Stomach smooth muscle (tissue), 2 donors: ENCODE results near the gene PNPO.

Source experiments
- H3K27ac ChIP-seq: one replicate; pipeline ENCODE4 v1.7.0; 2013; ENCODE audit warnings: mild to moderate bottlenecking, low read length, inconsistent platforms
- H3K27me3 ChIP-seq, 2 donors: one replicate each; pipeline ENCODE4 v1.7.0; 2013; ENCODE audit warnings: low read length in 2 of 2; ENCODE audit not compliant: insufficient read depth in 2 of 2, control insufficient read depth in 1 of 2
- H3K36me3 ChIP-seq, 2 donors: one replicate each; pipeline ENCODE4 v1.7.0; 2013; ENCODE audit warnings: low read length in 2 of 2; ENCODE audit not compliant: control insufficient read depth in 2 of 2, insufficient read depth in 2 of 2
- H3K4me1 ChIP-seq: one replicate; pipeline ENCODE4 v1.7.0; 2013; ENCODE audit warnings: low read length; ENCODE audit not compliant: control insufficient read depth, insufficient read depth
- H3K4me3 ChIP-seq, 2 donors: one replicate each; pipeline ENCODE4 v1.7.0; 2013; ENCODE audit warnings: low read length in 2 of 2
- H3K9ac ChIP-seq, 2 donors: one replicate each; pipeline ENCODE4 v1.7.0; 2013; ENCODE audit warnings: low read length in 2 of 2, mild to moderate bottlenecking in 1 of 2
- H3K9me3 ChIP-seq, 2 donors: one replicate each; pipeline ENCODE4 v1.7.0; 2013; ENCODE audit warnings: low read length in 2 of 2; ENCODE audit not compliant: control insufficient read depth in 2 of 2
- donor health status: healthy.
- donor health status: Pancreatic carcinoma.

PNPO gene

DNA sequence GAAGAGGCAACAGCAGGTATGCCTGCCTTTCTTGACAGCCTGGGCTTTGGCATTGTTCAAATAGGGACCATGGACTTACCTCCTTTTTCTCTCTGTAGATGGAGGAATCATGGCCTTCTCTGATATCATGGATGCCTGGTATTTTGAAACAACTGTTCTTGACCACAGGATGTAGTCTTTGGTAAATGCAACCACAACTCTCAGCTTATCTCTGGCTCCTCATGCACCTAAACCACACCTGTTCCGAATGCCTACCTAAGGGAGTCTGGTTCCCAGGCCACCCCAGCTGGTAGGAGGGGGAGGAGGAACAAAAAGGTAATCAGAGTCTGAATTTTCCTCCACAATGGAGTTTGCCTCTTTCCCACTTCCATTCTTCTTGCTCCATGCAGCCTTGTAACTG lies 48.3 kb downstream of the PNPO start:
- peaks cover 0 to 2% of the 10 kb centered on the region in 2 donors for H3K27me3 ChIP-seq
- no peak overlapping the region for H3K27ac ChIP-seq
- H3K4me1 ChIP-seq: peaks cover 10% of the 10 kb centered on the region
- no peak overlapping the region for H3K4me3 ChIP-seq
- H3K36me3 ChIP-seq: no peaks in the 10 kb centered on the region
- H3K9me3 ChIP-seq: no peaks in the 10 kb centered on the region
- no peak overlapping the region for H3K9ac ChIP-seq

- Histone ChIP-seq H3K27ac (no peak overlapping the region), H3K4me3 (no peak overlapping the region), H3K27me3 (peaks cover 0 to 5% of the 10 kb centered on the region in 2 donors), H3K36me3 (no peaks in the 10 kb centered on the region), H3K9me3 (no peaks in the 10 kb centered on the region), H3K4me1 (peaks cover 10% of the 10 kb centered on the region), H3K9ac (no peak overlapping the region)
These were observed 49.8 kb downstream of the PNPO start for GRCh38 chr17:47990962-47991731.

- Histone ChIP-seq H3K4me1 (peaks cover 6% of the 10 kb centered on the region), H3K27ac (no peak overlapping the region), H3K4me3 (no peak overlapping the region), H3K36me3 (no peaks in the 10 kb centered on the region), H3K27me3 (peaks cover 0 to 5% of the 10 kb centered on the region in 2 donors), H3K9me3 (no peaks in the 10 kb centered on the region), H3K9ac (no peak overlapping the region)
These were observed 50.8 kb downstream of the PNPO start for GRCh38 chr17:47992216-47992615.

DNA sequence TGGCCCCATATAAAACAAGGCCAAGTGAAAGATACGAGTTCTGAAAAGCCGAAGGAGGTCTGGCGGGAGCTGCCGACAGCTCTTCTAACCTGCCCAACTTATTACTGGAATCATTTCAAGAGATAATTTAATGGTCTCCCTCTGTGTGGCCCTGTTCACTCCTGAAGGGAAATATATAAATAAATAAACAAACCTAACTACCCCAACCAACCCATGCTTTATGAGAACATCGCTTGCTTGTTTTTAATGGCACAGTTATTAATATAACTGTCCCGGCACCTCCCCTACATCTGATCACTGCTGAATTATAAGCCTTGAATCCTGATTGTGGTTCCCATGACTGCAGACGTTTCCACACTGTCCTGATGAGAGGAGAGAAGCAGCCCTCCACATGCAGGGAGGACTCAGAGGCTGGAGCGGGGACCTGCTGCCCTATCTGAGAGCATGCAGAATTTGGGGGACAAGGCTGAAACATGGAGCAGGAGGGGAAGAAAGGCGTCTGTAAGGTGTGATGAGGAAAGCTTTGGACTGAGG lies 51.7 kb downstream of the PNPO start:
- H3K4me1 ChIP-seq: no peaks in the 10 kb centered on the region
- no peaks in the 10 kb centered on the region for H3K9me3 ChIP-seq
- H3K9ac ChIP-seq: no peak overlapping the region
- H3K27ac ChIP-seq: no peak overlapping the region
- H3K4me3 ChIP-seq: no peak overlapping the region
- peaks cover 0 to 5% of the 10 kb centered on the region in 2 donors for H3K27me3 ChIP-seq
- H3K36me3 ChIP-seq: no peaks in the 10 kb centered on the region

GRCh38 chr17:47993964-47994363 lies 52.6 kb downstream of the PNPO start:
- Histone ChIP-seq H3K9me3 (no peaks in the 10 kb centered on the region), H3K36me3 (no peaks in the 10 kb centered on the region), H3K4me3 (no peak overlapping the region), H3K4me1 (no peaks in the 10 kb centered on the region), H3K27me3 (peaks cover 0 to 5% of the 10 kb centered on the region in 2 donors), H3K27ac (no peak overlapping the region), H3K9ac (no peak overlapping the region)

- Histone ChIP-seq H3K27me3 (peaks cover 0 to 5% of the 10 kb centered on the region in 2 donors), H3K36me3 (no peaks in the 10 kb centered on the region), H3K9ac (no peak overlapping the region), H3K4me3 (no peak overlapping the region), H3K4me1 (no peaks in the 10 kb centered on the region), H3K27ac (no peak overlapping the region), H3K9me3 (no peaks in the 10 kb centered on the region)
These were observed 53.4 kb downstream of the PNPO start for GRCh38 chr17:47994724-47995123.

GRCh38 chr17:47995241-47995935 lies 54.0 kb downstream of the PNPO start:
- Histone ChIP-seq H3K9ac (no peak overlapping the region), H3K36me3 (no peaks in the 10 kb centered on the region), H3K4me3 (no peak overlapping the region), H3K9me3 (no peaks in the 10 kb centered on the region), H3K4me1 (no peaks in the 10 kb centered on the region), H3K27me3 (peaks cover 0 to 5% of the 10 kb centered on the region in 2 donors), H3K27ac (no peak overlapping the region)

- no peaks in the 10 kb centered on the region for H3K36me3 ChIP-seq
- no peak overlapping the region for H3K4me3 ChIP-seq
- peaks cover 0 to 5% of the 10 kb centered on the region in 2 donors for H3K27me3 ChIP-seq
- H3K4me1 ChIP-seq: no peaks in the 10 kb centered on the region
- no peak overlapping the region for H3K9ac ChIP-seq
- H3K9me3 ChIP-seq: no peaks in the 10 kb centered on the region
- H3K27ac ChIP-seq: no peak overlapping the region
These were observed 54.8 kb downstream of the PNPO start for GRCh38 chr17:47996201-47996600.

DNA sequence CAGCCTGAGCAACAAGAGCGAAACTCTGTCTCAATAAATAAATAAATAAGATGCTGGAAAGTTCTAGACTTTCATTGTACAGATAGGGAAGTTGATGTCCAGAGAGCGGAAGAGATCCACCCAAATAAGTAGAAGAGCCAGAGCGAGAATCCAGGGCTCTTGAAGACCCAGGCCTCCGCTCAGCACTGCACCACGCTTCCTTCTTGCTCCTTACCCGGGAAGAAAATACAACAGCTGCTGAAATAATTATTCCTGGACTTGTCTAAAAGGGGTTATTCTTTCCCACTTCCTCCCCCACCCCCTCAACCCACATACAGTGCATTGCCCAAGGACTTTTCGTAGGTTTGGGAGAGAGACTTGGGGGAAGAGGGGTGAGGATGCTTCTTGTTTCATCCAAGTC lies 56.2 kb downstream of the PNPO start:
- Histone ChIP-seq H3K9ac (no peak overlapping the region), H3K27ac (no peak overlapping the region)

GRCh38 chr17:47998044-47998443 lies 56.7 kb downstream of the PNPO start:
- Histone ChIP-seq H3K4me3 (no peak overlapping the region), H3K4me1 (peaks cover 6% of the 10 kb centered on the region), H3K36me3 (no peaks in the 10 kb centered on the region), H3K27ac (no peak overlapping the region), H3K9ac (no peak overlapping the region), H3K9me3 (no peaks in the 10 kb centered on the region), H3K27me3 (peaks cover 0 to 5% of the 10 kb centered on the region in 2 donors)

More for the DNA sequence above, 56.2 kb downstream of the PNPO start:
- Histone ChIP-seq H3K4me3 (no peak overlapping the region), H3K4me1 (peaks cover 3% of the 10 kb centered on the region), H3K36me3 (no peaks in the 10 kb centered on the region), H3K27me3 (peaks cover 0 to 5% of the 10 kb centered on the region in 2 donors), H3K9me3 (no peaks in the 10 kb centered on the region)
